Breast epithelium (tissue), 3 donors: ENCODE data around the gene BRPF3.

ENCODE experiments used
- CTCF ChIP-seq, 3 donors: fragments of 450-650 bp; IDR thresholded peaks; one replicate each; pipeline ENCODE4 v1.5.1; 2016 to 2017; ENCODE audit warnings: antibody characterized with exemption in 3 of 3, mild to moderate bottlenecking in 3 of 3, moderate library complexity in 3 of 3
- POLR2A ChIP-seq: fragments of 450-650 bp; IDR thresholded peaks from one replicate; pipeline ENCODE4 v1.6.1; 2016; ENCODE audit warnings: antibody characterized with exemption, mild to moderate bottlenecking, moderate library complexity
- POLR2AphosphoS5 ChIP-seq, 3 donors: sonication (generic); formaldehyde crosslinking; IDR thresholded peaks; one replicate each; pipeline ENCODE4 v1.6.1; 2017; ENCODE audit warnings: antibody characterized with exemption in 3 of 3

- TF ChIP-seq POLR2A = no peak
- TF ChIP-seq CTCF (IDR thresholded peaks at IDR 0.05) = no peak
- TF ChIP-seq POLR2AphosphoS5 (IDR thresholded peaks at IDR 0.05) = no peak
Observed at GRCh38 chr6:36268478-36269275, 72.1 kb downstream of the BRPF3 start.
